ENCODE measurements around the gene ANKRD22.

The ANKRD22 gene

GRCh38 chr10:88804083-88804812, 47.4 kb downstream of the ANKRD22 start:
- DNase-seq (ENCODE audit: low spot score), result no peak
- H3K27ac ChIP-seq (ENCODE audit: poor library complexity, severe bottlenecking), result no peak overlapping the region
- no peaks in the 10 kb centered on the region for H3K27me3 ChIP-seq (ENCODE audit: insufficient read depth, poor library complexity, severe bottlenecking)
- ATAC-seq (ENCODE audit: low read depth), result no peak
- H3K4me3 ChIP-seq (ENCODE audit: severe bottlenecking), result no peak overlapping the region
- H3K4me1 ChIP-seq (ENCODE audit: insufficient read depth, poor library complexity, severe bottlenecking), result no peaks in the 10 kb centered on the region
- no peaks in the 10 kb centered on the region for H3K9me3 ChIP-seq (ENCODE audit: severe bottlenecking)
- no peak for TF ChIP-seq CTCF (IDR thresholded peaks at IDR 0.05; ENCODE audit: poor library complexity, severe bottlenecking)
- H3K36me3 ChIP-seq (ENCODE audit: low read depth), result no peaks in the 10 kb centered on the region

GRCh38 chr10:88803641-88804040, 48.0 kb downstream of the ANKRD22 start:
- no peaks in the 10 kb centered on the region for H3K4me1 ChIP-seq (ENCODE audit: insufficient read depth, poor library complexity, severe bottlenecking)
- ATAC-seq (ENCODE audit: low read depth) (no peak), DNase-seq (ENCODE audit: low spot score) (no peak)
- no peak overlapping the region for H3K4me3 ChIP-seq (ENCODE audit: severe bottlenecking)
- no peaks in the 10 kb centered on the region for H3K9me3 ChIP-seq (ENCODE audit: severe bottlenecking)
- H3K36me3 ChIP-seq (ENCODE audit: low read depth), result no peaks in the 10 kb centered on the region
- no peaks in the 10 kb centered on the region for H3K27me3 ChIP-seq (ENCODE audit: insufficient read depth, poor library complexity, severe bottlenecking)
- no peak for TF ChIP-seq CTCF (IDR thresholded peaks at IDR 0.05; ENCODE audit: poor library complexity, severe bottlenecking)
- no peak overlapping the region for H3K27ac ChIP-seq (ENCODE audit: poor library complexity, severe bottlenecking)

- H3K4me1 ChIP-seq (ENCODE audit: insufficient read depth, poor library complexity, severe bottlenecking), result no peaks in the 10 kb centered on the region
- no peak within 1 kb of the TSS for H3K27ac ChIP-seq (ENCODE audit: poor library complexity, severe bottlenecking)
- no peak for ATAC-seq (ENCODE audit: low read depth)
Observed at GRCh38 chr10:88802523-88803285, 48.9 kb downstream of the ANKRD22 start, which contains the start of gene LIPM. Gene LIPM (plus strand): TSS chr10:88802730. CDS start chr10:88802897, 167 bp downstream.

GRCh38 chr10:88800152-88801125, 51.2 kb downstream of the ANKRD22 start:
- no peak for TF ChIP-seq CTCF (IDR thresholded peaks at IDR 0.05; ENCODE audit: poor library complexity, severe bottlenecking)
- ATAC-seq (ENCODE audit: low read depth) (no peak; the same call in 2 of the 3 replicates), DNase-seq (ENCODE audit: low spot score) (no peak)
- no peak overlapping the region for H3K27ac ChIP-seq (ENCODE audit: poor library complexity, severe bottlenecking)
- H3K4me1 ChIP-seq (ENCODE audit: insufficient read depth, poor library complexity, severe bottlenecking), result no peaks in the 10 kb centered on the region
- no peaks in the 10 kb centered on the region for H3K9me3 ChIP-seq (ENCODE audit: severe bottlenecking)
- no peak overlapping the region for H3K4me3 ChIP-seq (ENCODE audit: severe bottlenecking)
- H3K36me3 ChIP-seq (ENCODE audit: low read depth), result no peaks in the 10 kb centered on the region
- no peaks in the 10 kb centered on the region for H3K27me3 ChIP-seq (ENCODE audit: insufficient read depth, poor library complexity, severe bottlenecking)

More at GRCh38 chr10:88802523-88803285, 48.9 kb downstream of the ANKRD22 start, which contains the start of gene LIPM:
- no peak for TF ChIP-seq CTCF (IDR thresholded peaks at IDR 0.05; ENCODE audit: poor library complexity, severe bottlenecking)
- H3K36me3 ChIP-seq (ENCODE audit: low read depth), result no peaks in the 10 kb centered on the region
- H3K27me3 ChIP-seq (ENCODE audit: insufficient read depth, poor library complexity, severe bottlenecking), result no peaks in the 10 kb centered on the region
- no peaks in the 10 kb centered on the region for H3K9me3 ChIP-seq (ENCODE audit: severe bottlenecking)
- no peak for DNase-seq (ENCODE audit: low spot score)
- no peak within 1 kb of the TSS for H3K4me3 ChIP-seq (ENCODE audit: severe bottlenecking)
